ENCODE results near the gene TEX48.

Gene TEX48

DNA sequence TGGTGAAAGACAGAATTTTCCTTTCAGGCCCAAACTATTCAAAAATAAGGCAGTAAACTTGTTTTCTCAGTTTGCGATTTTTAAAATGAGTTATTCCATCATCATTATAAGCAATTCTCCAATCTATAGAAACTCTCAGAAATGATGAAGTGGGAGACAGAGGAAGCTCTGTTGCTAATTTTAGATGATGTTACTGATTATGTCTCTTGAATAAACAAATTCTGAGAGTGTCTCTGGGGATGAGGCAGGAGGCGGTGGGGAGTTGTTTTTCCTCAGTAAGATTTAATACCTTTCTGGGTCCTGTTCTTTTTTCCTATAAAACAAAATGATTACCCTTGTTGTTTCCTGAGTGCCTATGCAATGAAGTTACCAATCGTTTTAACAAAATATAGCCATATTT lies 43.9 kb upstream of the TEX48 start:
- Histone ChIP-seq H3K9ac (ENCODE audit: low read depth, low read length) (no peak overlapping the region), H3K36me3 (ENCODE audit: insufficient read depth, low read length) (no peaks in the 10 kb centered on the region), H3K4me3 (ENCODE audit: low read depth in 1 of 2, low read length in 2 of 2) (no peak overlapping the region), H3K4me1 (ENCODE audit: insufficient read depth, low read length) (no peaks in the 10 kb centered on the region), H3K27me3 (ENCODE audit: insufficient read depth, low read length, poor library complexity) (no peaks in the 10 kb centered on the region), H2AFZ (ENCODE audit: low read depth, low read length) (no peak overlapping the region), H3K4me2 (ENCODE audit: insufficient read depth, low read length) (no peak overlapping the region), H3K27ac (ENCODE audit: low read length) (no peak overlapping the region), H4K20me1 (ENCODE audit: insufficient read depth, low read length) (no peaks in the 10 kb centered on the region), H3K79me2 (ENCODE audit: insufficient read depth, low read length) (no peaks in the 10 kb centered on the region), H3K9me3 (ENCODE audit: insufficient read depth, low read length, severe bottlenecking) (no peaks in the 10 kb centered on the region)
- ATAC-seq (ENCODE audit: insufficient read depth, low read depth) (no peak), DNase-seq (no peak)
- TF ChIP-seq EZH2 (IDR thresholded peaks at IDR 0.05; ENCODE audit: borderline replicate concordance, low read depth, low read length, severe bottlenecking), result no peak
- TF ChIP-seq, protein P1, sequence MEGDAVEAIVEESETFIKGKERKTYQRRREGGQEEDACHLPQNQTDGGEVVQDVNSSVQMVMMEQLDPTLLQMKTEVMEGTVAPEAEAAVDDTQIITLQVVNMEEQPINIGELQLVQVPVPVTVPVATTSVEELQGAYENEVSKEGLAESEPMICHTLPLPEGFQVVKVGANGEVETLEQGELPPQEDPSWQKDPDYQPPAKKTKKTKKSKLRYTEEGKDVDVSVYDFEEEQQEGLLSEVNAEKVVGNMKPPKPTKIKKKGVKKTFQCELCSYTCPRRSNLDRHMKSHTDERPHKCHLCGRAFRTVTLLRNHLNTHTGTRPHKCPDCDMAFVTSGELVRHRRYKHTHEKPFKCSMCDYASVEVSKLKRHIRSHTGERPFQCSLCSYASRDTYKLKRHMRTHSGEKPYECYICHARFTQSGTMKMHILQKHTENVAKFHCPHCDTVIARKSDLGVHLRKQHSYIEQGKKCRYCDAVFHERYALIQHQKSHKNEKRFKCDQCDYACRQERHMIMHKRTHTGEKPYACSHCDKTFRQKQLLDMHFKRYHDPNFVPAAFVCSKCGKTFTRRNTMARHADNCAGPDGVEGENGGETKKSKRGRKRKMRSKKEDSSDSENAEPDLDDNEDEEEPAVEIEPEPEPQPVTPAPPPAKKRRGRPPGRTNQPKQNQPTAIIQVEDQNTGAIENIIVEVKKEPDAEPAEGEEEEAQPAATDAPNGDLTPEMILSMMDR (IDR thresholded peaks at IDR 0.05; ENCODE audit: borderline replicate concordance, extremely low read depth, low read length, poor library complexity, severe bottlenecking), result no peak

DNA sequence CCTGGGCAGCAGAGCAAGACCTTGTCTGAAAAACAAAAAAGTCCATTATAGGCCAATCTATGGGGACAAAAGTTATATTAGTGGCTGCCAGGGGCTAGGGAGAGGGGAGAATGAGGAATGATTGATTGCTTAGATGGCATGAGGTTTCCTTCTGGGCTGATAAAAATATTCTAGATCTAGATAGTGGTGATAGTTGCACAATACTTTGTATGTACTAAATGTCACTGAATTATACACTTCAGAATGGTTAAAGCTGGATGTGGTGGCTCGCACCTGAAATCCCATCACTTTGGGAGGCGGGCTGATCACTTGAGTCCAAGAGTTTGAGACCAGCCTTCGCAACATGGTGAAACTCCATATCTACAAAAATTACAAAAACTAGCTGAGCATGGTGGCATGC lies 42.8 kb upstream of the TEX48 start:
- DNase-seq (no peak), ATAC-seq (ENCODE audit: insufficient read depth, low read depth) (no peak)
- Histone ChIP-seq H3K36me3 (ENCODE audit: insufficient read depth, low read length) (no peaks in the 10 kb centered on the region), H3K27ac (ENCODE audit: low read length) (no peak overlapping the region), H3K27me3 (ENCODE audit: insufficient read depth, low read length, poor library complexity) (no peaks in the 10 kb centered on the region), H3K9ac (ENCODE audit: low read depth, low read length) (no peak overlapping the region), H2AFZ (ENCODE audit: low read depth, low read length) (no peak overlapping the region), H3K9me3 (ENCODE audit: insufficient read depth, low read length, severe bottlenecking) (no peaks in the 10 kb centered on the region), H4K20me1 (ENCODE audit: insufficient read depth, low read length) (no peaks in the 10 kb centered on the region), H3K4me3 (ENCODE audit: low read depth in 1 of 2, low read length in 2 of 2) (no peak overlapping the region), H3K79me2 (ENCODE audit: insufficient read depth, low read length) (no peaks in the 10 kb centered on the region), H3K4me1 (ENCODE audit: insufficient read depth, low read length) (no peaks in the 10 kb centered on the region), H3K4me2 (ENCODE audit: insufficient read depth, low read length) (no peak overlapping the region)
- TF ChIP-seq, protein P1 (IDR thresholded peaks at IDR 0.05; ENCODE audit: borderline replicate concordance, extremely low read depth, low read length, poor library complexity, severe bottlenecking), result no peak
- TF ChIP-seq EZH2 (IDR thresholded peaks at IDR 0.05; ENCODE audit: borderline replicate concordance, low read depth, low read length, severe bottlenecking), result no peak

DNA sequence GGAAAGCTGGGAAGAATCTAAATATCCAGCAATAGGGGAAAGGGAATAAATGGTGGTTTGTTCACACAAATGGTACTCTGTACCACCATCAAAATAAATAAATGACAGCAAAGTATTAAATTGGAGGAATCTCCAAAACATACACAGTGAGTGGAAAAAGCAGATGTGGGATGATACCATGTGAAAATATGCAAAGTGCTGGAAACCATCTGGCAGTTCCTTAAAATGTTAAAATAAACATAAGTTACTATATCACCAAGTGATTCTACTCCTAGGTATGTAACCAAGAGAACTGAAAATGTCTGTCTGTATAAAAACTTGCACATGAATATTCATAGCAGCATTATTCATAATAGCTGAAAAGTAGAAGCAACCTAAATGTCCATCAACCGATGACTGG lies 41.9 kb upstream of the TEX48 start:
- Histone ChIP-seq H3K36me3 (ENCODE audit: insufficient read depth, low read length) (no peaks in the 10 kb centered on the region), H3K79me2 (ENCODE audit: insufficient read depth, low read length) (no peaks in the 10 kb centered on the region), H3K27me3 (ENCODE audit: insufficient read depth, low read length, poor library complexity) (no peaks in the 10 kb centered on the region), H3K9ac (ENCODE audit: low read depth, low read length) (no peak overlapping the region), H3K27ac (ENCODE audit: low read length) (no peak overlapping the region), H3K9me3 (ENCODE audit: insufficient read depth, low read length, severe bottlenecking) (no peaks in the 10 kb centered on the region), H2AFZ (ENCODE audit: low read depth, low read length) (no peak overlapping the region), H3K4me1 (ENCODE audit: insufficient read depth, low read length) (peaks cover 6% of the 10 kb centered on the region), H4K20me1 (ENCODE audit: insufficient read depth, low read length) (no peaks in the 10 kb centered on the region), H3K4me2 (ENCODE audit: insufficient read depth, low read length) (no peak overlapping the region), H3K4me3 (ENCODE audit: low read depth in 1 of 2, low read length in 2 of 2) (no peak overlapping the region)
- no peak for DNase-seq
- TF ChIP-seq EZH2 (IDR thresholded peaks at IDR 0.05; ENCODE audit: borderline replicate concordance, low read depth, low read length, severe bottlenecking), result no peak
- TF ChIP-seq, protein P1 (IDR thresholded peaks at IDR 0.05; ENCODE audit: borderline replicate concordance, extremely low read depth, low read length, poor library complexity, severe bottlenecking), result no peak
- no peak for ATAC-seq (ENCODE audit: insufficient read depth, low read depth)
